HL-60 (cell line): ENCODE measurements around the gene STK24.

Experiments
- CTCF ChIP-seq: IDR thresholded peaks from one replicate; pipeline ENCODE4 v1.5.1; 2011; ENCODE audit warnings: low read length, control low read depth, inconsistent platforms; ENCODE audit not compliant: insufficient read depth
- POLR2AphosphoS5 ChIP-seq: IDR thresholded peaks from 2 replicates; pipeline ENCODE4 v1.6.1; 2012; ENCODE audit warnings: low read depth

GRCh38 chr13:98420554-98421175, 156.2 kb downstream of the STK24 start:
- TF ChIP-seq CTCF (no peak), POLR2AphosphoS5 (no peak)
